DOHH2 (cell line): Measurements from ENCODE around the gene OSCAR.

Experiments used
- H3F3A ChIP-seq: fragments of 200-600 bp; sonication (generic), shearing (Covaris generic); 2 replicates; pipeline ENCODE4 v1.6.0; 2016; ENCODE audit warnings: antibody characterized with exemption, mild to moderate bottlenecking; ENCODE audit not compliant: control insufficient read depth, insufficient read depth
- H3K27ac ChIP-seq: fragments of 200-600 bp; sonication (generic); 2 replicates; pipeline ENCODE4 v1.5.1; 2014; ENCODE audit warnings: low read depth, mild to moderate bottlenecking, low read length, moderate library complexity
- H3K27me3 ChIP-seq: fragments of 200-600 bp; sonication (generic); 2 replicates; pipeline ENCODE4 v1.6.1; 2014; ENCODE audit warnings: mild to moderate bottlenecking, low read length, mixed read lengths; ENCODE audit not compliant: control insufficient read depth
- H3K36me3 ChIP-seq: fragments of 200-600 bp; sonication (generic); 2 replicates; pipeline ENCODE4 v1.6.1; 2014; ENCODE audit warnings: mild to moderate bottlenecking, low read length, moderate library complexity, mixed read lengths; ENCODE audit not compliant: control insufficient read depth
- H3K4me1 ChIP-seq: fragments of 200-600 bp; sonication (generic); 2 replicates; pipeline ENCODE4 v1.6.1; 2014; ENCODE audit warnings: mild to moderate bottlenecking, low read length, mixed read lengths; ENCODE audit not compliant: control insufficient read depth
- H3K4me2 ChIP-seq: fragments of 200-600 bp; sonication (generic); 2 replicates; pipeline ENCODE4 v1.6.0; 2014; ENCODE audit warnings: mild to moderate bottlenecking, low read length, moderate library complexity
- H3K4me3 ChIP-seq: fragments of 200-600 bp; sonication (generic); 2 replicates; pipeline ENCODE4 v1.5.1; 2014; ENCODE audit warnings: mild to moderate bottlenecking, low read length, mixed read lengths
- H3K79me2 ChIP-seq: fragments of 200-600 bp; sonication (generic); 2 replicates; pipeline ENCODE4 v1.6.1; 2014; ENCODE audit warnings: mild to moderate bottlenecking, low read length, mixed read lengths; ENCODE audit not compliant: control insufficient read depth
- H3K9me2 ChIP-seq: fragments of 200-600 bp; sonication (generic); replicated peaks from 2 replicates; pipeline ENCODE4 v1.6.1; 2014; ENCODE audit warnings: mild to moderate bottlenecking, low read length, mixed read lengths; ENCODE audit not compliant: control insufficient read depth
- H3K9me3 ChIP-seq: fragments of 200-600 bp; sonication (generic); 2 replicates; pipeline ENCODE4 v1.6.1; 2014; ENCODE audit warnings: antibody characterized with exemption, low read length, mixed read lengths; ENCODE audit not compliant: control insufficient read depth, insufficient read depth
- H4K20me1 ChIP-seq: fragments of 200-600 bp; sonication (generic); 2 replicates; pipeline ENCODE4 v1.6.0; 2014; ENCODE audit warnings: low read depth, mild to moderate bottlenecking, antibody characterized with exemption, low read length, moderate library complexity; ENCODE audit not compliant: control insufficient read depth, insufficient read depth
- CTCF ChIP-seq: fragments of 200-600 bp; sonication (generic); IDR thresholded peaks from one replicate; pipeline ENCODE4 v1.5.1; 2014; ENCODE audit warnings: antibody characterized with exemption, mild to moderate bottlenecking, low read depth, low read length; ENCODE audit not compliant: poor library complexity, severe bottlenecking
- EZH2phosphoT487 ChIP-seq: fragments of 200-600 bp; sonication (generic); IDR thresholded peaks from 2 replicates; pipeline ENCODE4 v1.6.1; 2017; ENCODE audit warnings: borderline replicate concordance, mild to moderate bottlenecking, antibody characterized with exemption, low read length, moderate library complexity, mixed read lengths

OSCAR gene

GRCh38 chr19:54124393-54124792 is 23.8 kb upstream of the OSCAR start:
- Histone ChIP-seq H3K36me3 (peaks cover 75% of the 10 kb centered on the region), H3F3A (no peaks in the 10 kb centered on the region), H3K4me1 (no peaks in the 10 kb centered on the region), H4K20me1 (no peaks in the 10 kb centered on the region), H3K27me3 (no peaks in the 10 kb centered on the region), H3K9me2 (no peaks in the 10 kb centered on the region), H3K27ac (no peak overlapping the region), H3K9me3 (no peaks in the 10 kb centered on the region), H3K79me2 (no peaks in the 10 kb centered on the region), H3K4me3 (no peak overlapping the region), H3K4me2 (no peak overlapping the region)
- TF ChIP-seq EZH2phosphoT487 (no peak), CTCF (no peak)

GRCh38 chr19:54123682-54124081 is 23.1 kb upstream of the OSCAR start:
- H3K27ac ChIP-seq, result no peak overlapping the region
- no peaks in the 10 kb centered on the region for H4K20me1 ChIP-seq
- peaks cover 70% of the 10 kb centered on the region for H3K36me3 ChIP-seq
- no peaks in the 10 kb centered on the region for H3F3A ChIP-seq
- no peaks in the 10 kb centered on the region for H3K27me3 ChIP-seq
- TF ChIP-seq CTCF (no peak), EZH2phosphoT487 (no peak)
- no peaks in the 10 kb centered on the region for H3K9me3 ChIP-seq
- H3K79me2 ChIP-seq, result no peaks in the 10 kb centered on the region
- H3K4me3 ChIP-seq, result no peak overlapping the region
- no peaks in the 10 kb centered on the region for H3K9me2 ChIP-seq
- H3K4me2 ChIP-seq, result no peak overlapping the region
- no peaks in the 10 kb centered on the region for H3K4me1 ChIP-seq

GRCh38 chr19:54121259-54121658 is 20.7 kb upstream of the OSCAR start:
- TF ChIP-seq CTCF (no peak), EZH2phosphoT487 (no peak)
- H3K79me2 ChIP-seq, result peaks cover 20% of the 10 kb centered on the region
- peaks cover 10% of the 10 kb centered on the region for H3K4me1 ChIP-seq
- no peak overlapping the region for H3K27ac ChIP-seq
- no peaks in the 10 kb centered on the region; the same call in 1 of the 2 replicates for H3F3A ChIP-seq
- no peaks in the 10 kb centered on the region for H4K20me1 ChIP-seq
- no peaks in the 10 kb centered on the region for H3K9me3 ChIP-seq
- H3K4me2 ChIP-seq, result no peak overlapping the region
- no peaks in the 10 kb centered on the region for H3K9me2 ChIP-seq
- no peak overlapping the region for H3K4me3 ChIP-seq
- H3K36me3 ChIP-seq, result peaks cover 65% of the 10 kb centered on the region
- H3K27me3 ChIP-seq, result no peaks in the 10 kb centered on the region
